ENCODE measurements around the gene LIMS1.
"Not testable (repeated sequence)": the region's sequence is repeated elsewhere in the genome, so short reads cannot be mapped to it uniquely, and the experiment has no call there.

LIMS1 gene

GRCh38 chr2:108701806-108702205, 167.5 kb downstream of the LIMS1 start:
- no peak for TF ChIP-seq CTCF (IDR thresholded peaks at IDR 0.05; ENCODE audit: insufficient read depth, low read depth, low read length, missing control alignments)
- no peak for DNase-seq (ENCODE audit: low read depth)
- H3K4me3 ChIP-seq (ENCODE audit: low read length): no peak overlapping the region

GRCh38 chr2:108704871-108705270, 170.6 kb downstream of the LIMS1 start:
- no peak for TF ChIP-seq CTCF (IDR thresholded peaks at IDR 0.05; ENCODE audit: insufficient read depth, low read depth, low read length, missing control alignments)
- H3K4me3 ChIP-seq (ENCODE audit: low read length): no peak overlapping the region
- DNase-seq (ENCODE audit: low read depth): no peak

GRCh38 chr2:108707300-108707699, 173.0 kb downstream of the LIMS1 start:
- H3K4me3 ChIP-seq (ENCODE audit: low read length): no peak overlapping the region
- DNase-seq (ENCODE audit: low read depth): no peak
- no peak for TF ChIP-seq CTCF (IDR thresholded peaks at IDR 0.05; ENCODE audit: insufficient read depth, low read depth, low read length, missing control alignments)

GRCh38 chr2:108716971-108717370, 182.7 kb downstream of the LIMS1 start:
- DNase-seq (ENCODE audit: low read depth); H3K4me3 ChIP-seq (ENCODE audit: low read length): not testable (repeated sequence)

- H3K4me3 ChIP-seq (ENCODE audit: low read length): peak within 1 kb of the TSS; percentile 49
- DNase-seq (ENCODE audit: low read depth): peak; percentile 98
- no peak for TF ChIP-seq CTCF (IDR thresholded peaks at IDR 0.05; ENCODE audit: insufficient read depth, low read depth, low read length, missing control alignments)
Observed at GRCh38 chr2:108719149-108720044, 185.1 kb downstream of the LIMS1 start, which contains the start of gene RANBP2. TSS of gene RANBP2 (plus strand) at chr2:108719482. CDS start at chr2:108719607, 125 bp downstream.

- not testable (repeated sequence) for H3K4me3 ChIP-seq (ENCODE audit: low read length); DNase-seq (ENCODE audit: low read depth)
Observed at GRCh38 chr2:108726048-108726447, 191.8 kb downstream of the LIMS1 start.

GRCh38 chr2:108734656-108735055, 200.4 kb downstream of the LIMS1 start:
- DNase-seq (ENCODE audit: low read depth); H3K4me3 ChIP-seq (ENCODE audit: low read length): not testable (repeated sequence)
